Upper lobe of left lung (tissue), 4 donors: ENCODE measurements around the gene IL17A.

Experiments used
- CTCF ChIP-seq, 6 experiments: fragments of 450-650 bp in 4 of 6; fragments of 200-600 bp in 2 of 6; sonication (generic) in 2 of 6; IDR thresholded peaks; one replicate each; pipeline ENCODE4 v1.5.1; 2016 to 2019; ENCODE audit warnings: antibody characterized with exemption in 6 of 6
- EP300 ChIP-seq, 4 donors: sonication (generic); formaldehyde crosslinking; IDR thresholded peaks; one replicate each; pipeline ENCODE4 v1.5.1; 2017; ENCODE audit warnings: antibody characterized with exemption in 4 of 4, control low read depth in 2 of 4
- POLR2A ChIP-seq, 4 donors: fragments of 450-650 bp; IDR thresholded peaks; one replicate each; pipeline ENCODE4 v1.5.1; 2016 to 2017; ENCODE audit warnings: antibody characterized with exemption in 4 of 4, mild to moderate bottlenecking in 2 of 4
- POLR2AphosphoS5 ChIP-seq, 2 donors: sonication (generic); formaldehyde crosslinking; IDR thresholded peaks; one replicate each; pipeline ENCODE4 v1.5.1; 2017; ENCODE audit warnings: antibody characterized with exemption in 2 of 2

DNA sequence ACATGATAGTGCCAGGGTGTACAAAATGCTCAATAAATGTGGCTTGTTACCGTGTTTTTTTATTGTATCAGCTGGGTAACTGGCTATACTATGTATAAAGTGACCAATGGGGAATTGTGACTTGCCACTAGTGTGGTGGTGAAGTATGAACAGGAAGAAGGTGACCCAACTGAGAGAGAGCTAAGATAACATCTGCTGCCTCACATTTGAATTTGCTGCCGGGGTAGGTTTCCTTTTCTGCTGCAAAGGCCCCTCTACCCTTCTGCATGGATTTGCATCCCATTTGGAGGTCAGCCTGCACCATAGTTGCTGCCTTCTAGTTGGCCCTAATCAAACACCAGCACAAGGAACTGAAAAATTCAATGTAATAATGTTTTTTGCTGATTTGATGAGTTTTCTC lies 24.1 kb downstream of the IL17A start:
- TF ChIP-seq CTCF (IDR thresholded peaks at IDR 0.05) (no peak), POLR2AphosphoS5 (IDR thresholded peaks at IDR 0.05) (no peak), POLR2A (IDR thresholded peaks at IDR 0.05) (no peak), EP300 (IDR thresholded peaks at IDR 0.05) (no peak)
